ENCODE data around the gene PARD3.
A peak's percentile ranks its signal among the peaks of the same experiment; 100 is the strongest.

The PARD3 gene

GRCh38 chr10:34102893-34103506 is 712.1 kb downstream of the PARD3 start:
- no peak for DNase-seq

GRCh38 chr10:34102237-34102673 is 712.8 kb downstream of the PARD3 start:
- no peak for DNase-seq

- DNase-seq = no peak
These were observed 714.1 kb downstream of the PARD3 start for GRCh38 chr10:34101001-34101400.

DNA sequence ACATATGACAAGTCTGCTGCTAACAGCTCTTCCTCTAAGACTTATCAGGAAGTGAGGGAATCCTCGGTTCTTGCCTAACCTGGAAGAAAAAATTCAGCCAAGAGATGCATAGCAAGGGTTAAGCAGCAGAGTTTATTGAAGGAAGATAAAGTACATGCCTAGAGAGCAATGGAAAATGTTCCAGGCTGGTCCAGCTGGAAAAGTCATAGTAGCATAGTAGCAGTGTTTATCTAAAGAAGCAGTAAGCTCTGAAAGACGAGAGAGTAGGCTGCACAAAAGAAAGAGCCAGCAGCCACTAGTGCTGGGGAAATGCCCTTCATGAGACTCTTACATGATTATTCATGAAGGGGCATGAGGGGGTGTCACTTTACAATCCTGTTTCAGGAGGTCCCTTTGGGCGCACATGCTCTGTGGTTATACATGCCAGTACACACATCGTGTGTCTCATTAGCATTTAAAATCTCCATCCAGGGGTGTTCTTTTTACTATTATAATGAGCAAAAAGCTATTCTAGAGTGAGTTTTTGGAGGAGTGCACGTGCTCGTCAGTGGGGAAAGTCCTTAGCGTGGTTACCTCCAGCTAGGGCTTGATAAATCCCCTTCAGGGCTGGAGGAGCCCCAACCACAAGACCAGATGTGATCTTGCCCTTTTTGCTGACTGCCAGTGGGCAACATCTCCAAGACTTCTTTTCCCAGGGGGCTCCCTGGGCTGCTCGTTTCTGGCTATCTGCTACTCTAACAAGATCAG is 716.1 kb downstream of the PARD3 start:
- no peak for DNase-seq

DNA sequence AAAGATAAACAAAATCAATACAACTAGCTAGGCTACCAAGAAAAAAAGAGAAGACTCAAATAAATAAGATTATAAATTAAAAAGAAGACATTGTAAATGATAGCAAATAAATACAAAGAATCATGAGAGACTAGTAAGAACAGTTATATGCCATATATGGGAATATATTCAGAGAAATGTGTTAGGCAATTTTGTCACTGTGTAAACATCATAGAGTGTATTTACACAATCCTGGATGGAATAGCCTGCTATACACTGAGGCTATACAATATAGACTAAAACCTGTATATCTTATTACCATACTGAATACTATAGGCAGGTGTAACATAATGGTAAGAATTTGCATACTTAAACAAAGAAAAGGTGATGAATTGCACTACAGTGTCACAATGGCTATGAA is 717.4 kb downstream of the PARD3 start:
- peak; percentile 3 for DNase-seq

DNA sequence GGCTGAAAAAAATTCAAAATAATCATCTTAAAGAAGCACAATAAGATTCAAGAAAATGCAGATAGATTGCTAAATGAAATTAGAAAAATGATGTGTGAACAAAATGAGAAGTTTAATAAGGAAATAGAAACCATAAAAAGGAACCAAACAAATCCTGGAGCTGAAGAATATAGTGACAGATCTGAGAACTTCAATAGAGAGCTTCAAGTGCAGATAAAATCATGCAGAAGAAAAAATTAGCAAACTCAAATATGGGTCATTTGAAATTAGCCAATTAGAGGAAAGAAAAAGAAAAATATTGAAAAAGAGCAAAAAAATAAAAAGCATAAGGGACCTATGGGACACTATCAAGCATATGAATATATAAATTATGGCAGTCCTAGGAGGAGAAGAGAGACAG is 720.1 kb downstream of the PARD3 start:
- DNase-seq = no peak

DNA sequence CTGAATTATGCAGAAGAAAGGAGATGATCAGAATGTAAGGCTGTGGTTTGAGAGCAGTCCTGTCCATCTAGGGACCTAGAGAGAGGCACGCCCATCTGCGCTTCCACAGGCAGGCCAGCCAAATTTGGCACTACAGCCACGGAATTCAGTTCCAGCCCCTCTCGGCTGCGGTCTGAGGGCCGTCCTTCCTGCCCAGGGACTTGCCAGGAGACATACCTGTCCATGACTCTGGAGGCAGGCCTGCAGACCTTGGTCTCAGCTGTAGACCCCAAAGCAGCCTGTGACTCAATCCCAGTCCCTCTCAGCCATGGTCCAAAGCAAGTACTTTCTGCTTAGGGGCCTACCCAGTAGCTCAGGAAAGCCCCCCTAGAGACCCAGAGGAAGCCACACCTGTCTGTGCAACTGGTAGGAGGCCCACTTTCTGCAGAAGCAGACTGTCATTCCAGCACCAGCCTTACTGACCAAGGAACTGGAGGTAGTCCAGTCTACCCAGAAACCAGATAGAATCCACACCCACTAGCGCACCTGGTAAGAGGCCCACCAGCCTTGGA is 720.9 kb downstream of the PARD3 start:
- no peak for DNase-seq

- no peak for DNase-seq
These were observed 722.2 kb downstream of the PARD3 start for GRCh38 chr10:34092891-34093290.

GRCh38 chr10:34091635-34092195 is 723.4 kb downstream of the PARD3 start:
- no peak for DNase-seq

DNA sequence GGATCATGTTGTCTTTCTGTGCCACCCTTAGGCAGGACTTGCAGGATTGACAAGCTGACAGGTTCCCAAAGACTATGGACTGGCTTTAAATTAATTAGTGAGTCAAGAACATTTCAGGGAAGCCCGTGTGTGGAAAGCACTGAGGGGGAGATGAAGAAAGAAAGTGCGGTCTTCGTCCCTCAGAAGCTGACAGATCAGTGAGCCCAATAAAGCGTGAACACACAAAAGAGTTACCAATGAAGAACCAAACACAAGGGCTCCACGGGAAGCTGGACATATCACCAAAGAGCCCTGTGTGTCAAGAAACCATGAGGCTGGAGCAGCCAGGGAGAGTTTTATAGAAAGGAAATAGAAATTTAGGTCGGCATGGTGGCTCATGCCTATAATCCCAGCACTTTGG is 725.8 kb downstream of the PARD3 start:
- no peak for DNase-seq

DNA sequence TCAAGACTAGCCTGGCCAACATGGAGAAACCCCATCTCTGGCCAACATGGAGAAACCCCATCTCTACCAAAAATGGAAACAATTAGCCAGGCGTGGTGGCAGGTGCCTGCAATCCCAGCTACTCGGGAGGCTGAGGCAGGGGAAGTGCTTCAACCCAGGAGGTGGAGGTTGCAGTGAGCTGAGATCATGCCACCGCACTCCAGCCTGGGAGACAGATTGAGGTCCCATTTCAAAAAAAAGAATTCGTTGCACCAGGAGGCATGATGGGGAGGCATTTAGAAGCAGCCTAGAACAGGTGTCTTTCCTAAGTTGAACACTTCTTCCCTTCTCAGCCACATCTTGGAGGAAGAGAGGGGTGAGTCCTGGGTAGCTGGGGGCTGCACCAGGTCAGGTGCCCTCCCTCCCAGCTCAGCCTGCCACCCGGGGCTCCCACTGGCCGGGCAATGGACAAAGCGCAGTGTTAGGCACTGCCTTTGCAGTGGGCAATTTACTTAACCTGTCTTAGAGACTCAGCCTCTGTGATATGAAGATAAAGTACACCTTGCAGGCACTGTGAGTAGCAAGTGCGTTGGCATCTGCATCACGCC is 726.8 kb downstream of the PARD3 start:
- DNase-seq = no peak

GRCh38 chr10:34087095-34087418 is 728.0 kb downstream of the PARD3 start:
- DNase-seq = no peak

GRCh38 chr10:34083567-34083966 is 731.5 kb downstream of the PARD3 start:
- no peak for DNase-seq

GRCh38 chr10:34081948-34082347 is 733.1 kb downstream of the PARD3 start:
- DNase-seq = no peak

DNA sequence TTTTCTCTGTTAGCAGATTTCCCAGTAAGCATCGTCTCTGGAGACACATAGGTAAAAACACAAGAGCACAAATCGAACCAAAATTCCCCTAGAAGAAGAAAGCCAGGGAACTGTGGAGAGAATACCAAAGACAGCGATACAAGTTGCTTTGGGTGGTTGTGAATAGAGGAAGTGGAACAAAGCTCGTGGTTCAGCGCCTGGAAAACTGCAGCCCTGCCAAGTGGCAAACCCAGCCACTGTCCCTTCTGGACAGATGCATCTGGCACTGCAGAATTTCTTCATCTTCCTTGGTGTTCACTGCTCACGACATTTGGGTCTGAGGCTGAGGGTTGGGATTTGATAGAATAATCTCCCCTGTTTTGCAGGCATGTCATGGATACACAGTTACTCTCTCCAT is 733.8 kb downstream of the PARD3 start:
- DNase-seq = no peak

DNA sequence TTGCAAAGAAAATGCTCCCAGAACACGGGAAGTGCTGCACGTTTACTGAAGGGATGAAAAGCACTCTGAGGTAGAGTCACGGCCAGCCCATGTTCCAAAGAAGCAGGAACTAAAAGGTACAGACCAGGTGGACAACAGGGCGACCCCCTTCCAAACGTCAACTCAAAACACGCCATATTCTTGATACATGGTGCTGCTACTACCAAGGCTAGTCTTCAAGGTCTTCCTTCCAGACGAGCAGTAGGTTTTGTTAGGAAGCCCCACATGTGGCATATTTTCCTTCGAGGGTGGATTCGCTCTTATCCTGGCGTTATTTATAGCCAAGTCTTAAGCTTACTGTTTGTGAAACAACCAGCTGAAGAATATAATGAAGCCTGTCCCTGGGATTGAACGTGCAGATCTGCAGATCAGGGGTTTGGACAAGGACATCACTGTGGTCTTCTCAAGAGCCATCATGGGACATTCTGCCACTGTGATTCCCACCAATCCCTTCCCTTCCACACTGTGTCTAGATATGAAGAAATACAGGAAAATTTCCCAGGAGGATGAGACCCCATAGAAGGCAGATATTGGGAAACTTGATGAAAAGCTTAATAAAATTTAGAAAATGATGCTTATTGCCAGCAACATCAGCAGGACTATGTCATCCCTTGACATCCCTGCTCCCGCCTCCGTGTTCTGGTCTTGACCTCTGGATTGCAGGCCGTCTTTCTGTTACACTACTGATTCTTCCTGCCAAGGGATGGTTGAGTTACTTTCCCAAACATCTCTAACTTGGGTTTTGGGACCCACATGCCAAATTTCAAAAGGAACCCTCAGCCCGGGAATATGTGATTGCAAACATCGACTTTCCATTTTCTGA is 734.4 kb downstream of the PARD3 start:
- DNase-seq = no peak

DNA sequence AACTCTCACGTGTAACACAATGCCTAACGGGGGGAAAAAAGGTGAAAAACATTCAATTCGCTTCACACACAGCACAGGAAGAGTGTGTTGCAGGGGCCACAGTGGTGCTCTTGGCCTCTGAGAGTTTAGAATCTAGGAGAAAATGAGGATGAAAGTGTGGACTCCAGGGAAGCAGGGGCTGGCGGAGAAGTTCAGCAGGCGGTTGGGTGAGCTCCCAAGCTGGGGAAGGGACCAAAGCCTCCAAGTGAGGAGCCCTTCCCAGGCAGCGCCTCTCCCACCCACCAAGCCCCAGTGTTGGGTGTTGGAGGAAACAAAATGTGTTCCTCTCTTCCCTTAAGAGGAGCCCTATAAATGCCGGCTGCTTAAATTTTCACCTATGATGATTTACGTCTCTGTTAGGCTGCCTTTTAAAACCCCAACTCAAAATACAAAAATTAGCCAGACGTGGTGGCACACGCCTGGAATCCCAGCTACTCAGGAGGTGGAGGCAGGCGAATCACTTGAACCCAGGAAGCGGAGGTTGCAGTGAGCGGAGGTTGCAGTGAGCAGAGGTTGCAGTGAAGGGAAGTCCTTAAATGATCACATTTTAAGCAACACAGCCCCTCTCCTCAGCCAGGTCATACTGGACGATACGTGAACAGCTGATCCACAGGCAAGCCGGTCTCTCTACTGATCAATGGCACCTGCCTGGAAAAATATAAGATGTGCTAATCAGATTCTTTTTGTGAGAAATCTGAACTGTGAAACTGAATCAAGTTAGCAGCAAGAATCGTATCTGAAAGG is 735.2 kb downstream of the PARD3 start:
- no peak for DNase-seq

GRCh38 chr10:34078745-34079470 is 736.2 kb downstream of the PARD3 start:
- DNase-seq = no peak

GRCh38 chr10:34078017-34078744 is 736.9 kb downstream of the PARD3 start:
- no peak for DNase-seq

DNA sequence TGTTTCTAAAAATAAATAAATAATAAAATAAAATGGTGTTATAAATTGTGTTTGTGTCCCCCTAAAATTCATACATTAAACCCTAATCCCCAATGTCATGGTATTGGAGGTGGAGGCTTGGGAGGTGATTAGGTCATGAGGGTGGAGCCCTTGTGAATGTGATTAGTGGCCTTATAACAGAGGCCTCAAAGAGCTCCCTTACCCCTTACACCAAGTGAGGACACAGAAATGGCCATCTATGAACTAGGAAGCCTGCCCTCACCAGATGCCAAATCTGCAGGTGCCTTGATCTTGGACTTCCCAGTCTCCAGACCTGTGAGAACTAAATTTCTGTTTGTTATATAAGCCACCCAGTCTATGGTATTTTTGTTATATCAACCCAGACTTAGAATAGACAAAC is 738.7 kb downstream of the PARD3 start:
- no peak for DNase-seq

All from NCI-H510A treated with DMSO at 0.1 percent for 48 hours (cell line).